Upper lobe of left lung (tissue), 6 donors: Measurements from ENCODE around the gene USP48. TPM values are rescaled to one million over a fixed set of nuclear protein-coding genes. Genes with fewer than 3 reads are reported as not detected.
A peak's percentile ranks its signal among the peaks of the same experiment; 100 is the strongest.
"Not testable (repeated sequence)": the region's sequence is repeated elsewhere in the genome, so short reads cannot be mapped to it uniquely, and the experiment has no call there.

Experiments used
- ATAC-seq, 2 donors: fragments of 200-7000 bp; cut with Tn5 transposase; one replicate each; pipeline ENCODE4 v1.9.1; 2022; ENCODE audit warnings: mild to moderate bottlenecking in 2 of 2, moderate library complexity in 2 of 2; ENCODE audit not compliant: low FRiP score in 2 of 2
- DNase-seq, 2 donors: peaks; one replicate each; pipeline ENCODE4 v3.0.0-alpha.2; 2019 to 2020
- H3K27ac ChIP-seq, 4 donors: fragments of 200-600 bp; sonication (generic); one replicate each; pipeline ENCODE4 v1.5.1; 2016 to 2019
- H3K27me3 ChIP-seq, 4 donors: fragments of 200-600 bp; sonication (generic); one replicate each; pipeline ENCODE4 v1.5.1; 2017 to 2019
- H3K36me3 ChIP-seq, 4 donors: fragments of 200-600 bp; sonication (generic); one replicate each; pipeline ENCODE4 v1.5.1; 2016 to 2019
- H3K4me1 ChIP-seq, 4 donors: fragments of 200-600 bp; sonication (generic); one replicate each; pipeline ENCODE4 v1.5.1; 2018 to 2019
- H3K4me3 ChIP-seq, 4 donors: fragments of 200-600 bp; sonication (generic); one replicate each; pipeline ENCODE4 v1.5.1; 2017 to 2019; ENCODE audit warnings: mild to moderate bottlenecking in 2 of 4, moderate library complexity in 1 of 4
- H3K9me3 ChIP-seq, 4 donors: fragments of 200-600 bp; sonication (generic); one replicate each; pipeline ENCODE4 v1.5.1; 2018 to 2019
- EP300 ChIP-seq, 4 donors: sonication (generic); formaldehyde crosslinking; IDR thresholded peaks; one replicate each; pipeline ENCODE4 v1.5.1; 2017; ENCODE audit warnings: antibody characterized with exemption in 4 of 4, control low read depth in 2 of 4
- POLR2A ChIP-seq, 4 donors: fragments of 450-650 bp; IDR thresholded peaks; one replicate each; pipeline ENCODE4 v1.5.1; 2016 to 2017; ENCODE audit warnings: antibody characterized with exemption in 4 of 4, mild to moderate bottlenecking in 2 of 4
- POLR2AphosphoS5 ChIP-seq, 2 donors: sonication (generic); formaldehyde crosslinking; IDR thresholded peaks; one replicate each; pipeline ENCODE4 v1.5.1; 2017; ENCODE audit warnings: antibody characterized with exemption in 2 of 2
- WGBS, 2 donors: methylation state at CpG; one replicate each; pipeline ENCODE4 v1.1.5; 2017 to 2018; 5-methylcytosine and 5-hydroxymethylcytosine counted together
- total RNA-seq, 6 donors: library from RNA; depleted of rRNA in 4 of 6; stranded (reverse); fragments of >200 nt in 4 of 6; gene quantifications; one replicate each; pipeline versions ENCODE4 v1.1.0 to v1.2.1, GENCODE V29; 2016 to 2021
- TF ChIP-seq, protein P1 (sequence below), 6 experiments: fragments of 450-650 bp in 4 of 6; fragments of 200-600 bp in 2 of 6; sonication (generic) in 2 of 6; IDR thresholded peaks; one replicate each; pipeline ENCODE4 v1.5.1; 2016 to 2019; ENCODE audit warnings: antibody characterized with exemption in 6 of 6
- donor health status: DM: no; HTN: no; CAD: no; lungs with moderate emphysema.
- donor health status: DM: no; HTN: yes; CAD: no; lungs with severe emphysema.

The USP48 gene
- total RNA-seq, 6 donors from 2014 or later: 39.1 to 173 (median 53.4) TPM

- H3K27me3 ChIP-seq: no peaks in the 10 kb centered on the region
- TF ChIP-seq, protein P1, sequence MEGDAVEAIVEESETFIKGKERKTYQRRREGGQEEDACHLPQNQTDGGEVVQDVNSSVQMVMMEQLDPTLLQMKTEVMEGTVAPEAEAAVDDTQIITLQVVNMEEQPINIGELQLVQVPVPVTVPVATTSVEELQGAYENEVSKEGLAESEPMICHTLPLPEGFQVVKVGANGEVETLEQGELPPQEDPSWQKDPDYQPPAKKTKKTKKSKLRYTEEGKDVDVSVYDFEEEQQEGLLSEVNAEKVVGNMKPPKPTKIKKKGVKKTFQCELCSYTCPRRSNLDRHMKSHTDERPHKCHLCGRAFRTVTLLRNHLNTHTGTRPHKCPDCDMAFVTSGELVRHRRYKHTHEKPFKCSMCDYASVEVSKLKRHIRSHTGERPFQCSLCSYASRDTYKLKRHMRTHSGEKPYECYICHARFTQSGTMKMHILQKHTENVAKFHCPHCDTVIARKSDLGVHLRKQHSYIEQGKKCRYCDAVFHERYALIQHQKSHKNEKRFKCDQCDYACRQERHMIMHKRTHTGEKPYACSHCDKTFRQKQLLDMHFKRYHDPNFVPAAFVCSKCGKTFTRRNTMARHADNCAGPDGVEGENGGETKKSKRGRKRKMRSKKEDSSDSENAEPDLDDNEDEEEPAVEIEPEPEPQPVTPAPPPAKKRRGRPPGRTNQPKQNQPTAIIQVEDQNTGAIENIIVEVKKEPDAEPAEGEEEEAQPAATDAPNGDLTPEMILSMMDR (IDR thresholded peaks at IDR 0.05): no peak
- TF ChIP-seq POLR2A (IDR thresholded peaks at IDR 0.05) (no peak), POLR2AphosphoS5 (IDR thresholded peaks at IDR 0.05) (no peak), EP300 (IDR thresholded peaks at IDR 0.05) (no peak)
- no peak for ATAC-seq
- no peak overlapping the region for H3K27ac ChIP-seq
- H3K9me3 ChIP-seq: peaks cover 0 to 6% (median 0%) of the 10 kb centered on the region in 4 donors
- no peak for DNase-seq
- no peaks in the 10 kb centered on the region for H3K4me1 ChIP-seq
- 79 to 92% methylated on average over 2 of the region's 2 CpGs for WGBS, 2 donors
- H3K4me3 ChIP-seq: no peak overlapping the region
- H3K36me3 ChIP-seq: no peaks in the 10 kb centered on the region
These were observed 11.7 kb upstream of the USP48 start for GRCh38 chr1:21794656-21795055.

DNA sequence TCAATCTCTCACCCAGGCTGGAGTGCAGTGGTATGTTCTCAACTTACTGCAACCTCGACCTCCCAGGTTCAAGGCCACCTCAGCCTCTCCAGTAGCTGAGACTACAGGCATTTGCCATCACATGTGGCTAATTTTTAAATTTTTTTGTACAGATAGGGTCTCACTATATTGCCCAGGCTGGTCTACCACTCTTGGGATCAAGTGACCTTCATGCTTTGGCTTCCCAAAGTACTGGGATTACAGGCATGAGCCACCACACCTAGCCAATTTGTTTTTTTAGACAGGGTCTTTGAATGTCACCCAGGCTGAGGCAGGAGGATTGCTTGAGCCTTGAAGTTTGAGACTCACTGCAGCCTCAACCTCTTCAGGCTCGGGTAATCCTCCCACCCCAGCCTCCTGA lies 10.2 kb upstream of the USP48 start:
- no peaks in the 10 kb centered on the region for H3K36me3 ChIP-seq
- WGBS, 2 donors: 89 to 92% methylated on average over 2 of the region's 2 CpGs
- no peak overlapping the region for H3K4me3 ChIP-seq
- H3K4me1 ChIP-seq: no peaks in the 10 kb centered on the region
- TF ChIP-seq POLR2AphosphoS5 (IDR thresholded peaks at IDR 0.05) (no peak), POLR2A (IDR thresholded peaks at IDR 0.05) (no peak)
- TF ChIP-seq, protein P1 (IDR thresholded peaks at IDR 0.05): no peak
- H3K27ac ChIP-seq: no peak overlapping the region
- peaks cover 0 to 6% (median 0%) of the 10 kb centered on the region in 4 donors for H3K9me3 ChIP-seq
- no peaks in the 10 kb centered on the region for H3K27me3 ChIP-seq
- DNase-seq (no peak), ATAC-seq (no peak)

- ATAC-seq (no peak), DNase-seq (no peak)
- Histone ChIP-seq H3K27me3 (no peaks in the 10 kb centered on the region), H3K4me3 (no peak overlapping the region), H3K4me1 (peaks cover 0 to 12% (median 8%) of the 10 kb centered on the region in 4 donors), H3K9me3 (no peaks in the 10 kb centered on the region), H3K27ac (no peak overlapping the region), H3K36me3 (no peaks in the 10 kb centered on the region)
- WGBS, 2 donors: 75 to 78% methylated on average over 2 of the region's 2 CpGs
- TF ChIP-seq, protein P1 (IDR thresholded peaks at IDR 0.05): no peak
- TF ChIP-seq POLR2A (IDR thresholded peaks at IDR 0.05): no peak
- no peak for TF ChIP-seq POLR2AphosphoS5 (IDR thresholded peaks at IDR 0.05)
- TF ChIP-seq EP300 (IDR thresholded peaks at IDR 0.05): no peak
These were observed 3.7 kb upstream of the USP48 start for GRCh38 chr1:21786640-21787039.

- peaks cover 9 to 21% (median 17%) of the 10 kb centered on the region in 4 donors for H3K4me1 ChIP-seq
- WGBS, 2 donors: 86 to 95% methylated on average over 9 of the region's 9 CpGs
- H3K9me3 ChIP-seq, H3K36me3 ChIP-seq, H3K4me3 ChIP-seq, DNase-seq, ATAC-seq, H3K27me3 ChIP-seq, H3K27ac ChIP-seq: not testable (repeated sequence)
These were observed 2.8 kb upstream of the USP48 start for GRCh38 chr1:21785764-21786163.

DNA sequence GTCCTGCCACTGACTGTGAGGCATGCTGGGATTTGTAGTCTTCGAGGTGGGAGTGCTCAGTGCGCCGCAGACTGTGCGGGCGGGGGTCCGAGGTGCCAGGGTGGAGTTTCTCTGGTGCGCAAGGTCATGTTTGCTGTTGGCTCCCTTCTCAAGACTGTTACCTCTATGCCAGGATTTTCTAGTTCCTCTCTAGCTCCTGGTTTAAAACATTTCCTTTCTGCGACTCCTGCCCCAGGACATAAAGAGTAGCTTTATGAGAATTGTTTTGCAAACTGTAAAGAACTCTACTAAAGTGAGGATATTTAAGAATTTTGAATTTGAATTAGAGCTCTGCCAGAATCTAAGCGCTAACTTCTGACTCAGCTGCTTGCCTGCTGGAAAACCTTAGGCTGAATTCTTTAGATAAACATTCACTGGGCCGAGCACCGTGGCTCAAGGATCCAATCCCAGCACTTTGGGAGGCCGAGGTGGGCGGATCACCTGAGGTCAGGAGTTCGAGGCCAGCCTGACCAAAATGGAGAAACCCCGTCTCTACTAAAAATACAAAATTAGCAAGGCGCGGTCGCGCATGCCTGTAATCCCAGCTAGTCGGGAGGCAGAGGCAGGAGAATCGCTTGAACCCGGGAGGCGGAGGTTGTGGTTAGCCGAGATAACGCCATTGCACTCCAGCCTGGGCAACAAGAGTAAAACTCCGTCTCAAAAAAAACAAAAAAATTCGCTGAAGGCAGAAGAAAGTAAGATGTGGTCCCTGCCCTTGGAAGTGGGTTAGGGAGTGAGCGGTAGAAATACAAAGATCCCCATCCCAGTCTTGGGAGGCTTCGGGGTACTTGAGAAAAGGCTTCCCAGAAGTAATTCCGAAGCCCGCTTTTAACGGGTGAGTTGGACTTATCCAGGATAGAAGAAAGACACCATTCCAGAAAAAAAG lies 992 bp upstream of the USP48 start:
- DNase-seq: peak; percentile 32 to 91
- no peak for ATAC-seq
- Histone ChIP-seq H3K4me1 (peaks cover 16 to 39% (median 25%) of the 10 kb centered on the region in 4 donors), H3K4me3 (peak overlapping the region in 3 of 4 donors; percentile 72 to 97 (median 83)), H3K27me3 (no peaks in the 10 kb centered on the region), H3K9me3 (no peaks in the 10 kb centered on the region), H3K36me3 (no peaks in the 10 kb centered on the region), H3K27ac (peak overlapping the region; percentile 98 to 100 (median 99))
- WGBS, 2 donors: 57 to 60% methylated on average over 29 to 31 of the region's 32 CpGs
- TF ChIP-seq, protein P1 (IDR thresholded peaks at IDR 0.05): no peak
- no peak for TF ChIP-seq POLR2AphosphoS5 (IDR thresholded peaks at IDR 0.05)
- TF ChIP-seq POLR2A (IDR thresholded peaks at IDR 0.05): no peak
